GM23338 (cell line): ENCODE measurements around the gene FYN. TPM values are rescaled to one million over a fixed set of nuclear protein-coding genes. Genes with fewer than 3 reads are reported as not detected.

Source experiments
- ATAC-seq: fragments of 200-7000 bp; cut with Tn5 transposase; 3 replicates; pipeline ENCODE4 v1.9.1; 2020
- DNase-seq: peaks from one replicate; pipeline ENCODE4 v3.0.0-alpha.2; 2015; ENCODE audit warnings: low spot score
- H2AFZ ChIP-seq: fragments of 200-600 bp; sonication (generic); 2 replicates; pipeline ENCODE4 v1.8.0; 2016; ENCODE audit warnings: antibody characterized with exemption, mild to moderate bottlenecking, moderate library complexity
- H3F3A ChIP-seq: fragments of 200-600 bp; sonication (generic); replicated peaks from 2 replicates; pipeline ENCODE4 v1.8.0; 2017; ENCODE audit warnings: antibody characterized with exemption, mixed run types, low read depth
- H3K27ac ChIP-seq: fragments of 200-600 bp; sonication (generic); 2 replicates; pipeline ENCODE4 v1.6.1; 2016; ENCODE audit warnings: low read depth
- H3K27me3 ChIP-seq: fragments of 200-600 bp; sonication (generic); 2 replicates; pipeline ENCODE4 v1.8.0; 2016; ENCODE audit warnings: mild to moderate bottlenecking, mixed run types, moderate library complexity; ENCODE audit not compliant: insufficient read depth
- H3K36me3 ChIP-seq: fragments of 200-600 bp; sonication (generic); 2 replicates; pipeline ENCODE4 v1.8.0; 2016; ENCODE audit warnings: mild to moderate bottlenecking; ENCODE audit not compliant: insufficient read depth
- H3K4me1 ChIP-seq: fragments of 200-600 bp; sonication (generic); 2 replicates; pipeline ENCODE4 v1.8.0; 2016; ENCODE audit warnings: mild to moderate bottlenecking, moderate library complexity; ENCODE audit not compliant: insufficient read depth
- H3K4me2 ChIP-seq: fragments of 200-600 bp; sonication (generic); 2 replicates; pipeline ENCODE4 v1.7.1; 2017; ENCODE audit warnings: mixed run types
- H3K4me3 ChIP-seq: fragments of 200-600 bp; sonication (generic); 2 replicates; pipeline ENCODE4 v1.6.1; 2016; ENCODE audit warnings: mixed run types
- H3K79me2 ChIP-seq: fragments of 200-600 bp; sonication (generic); replicated peaks from 2 replicates; pipeline ENCODE4 v1.8.0; 2017; ENCODE audit warnings: mild to moderate bottlenecking; ENCODE audit not compliant: insufficient read depth
- H3K9me2 ChIP-seq: fragments of 200-600 bp; sonication (generic); 2 replicates; pipeline ENCODE4 v1.8.0; 2017; ENCODE audit not compliant: insufficient read depth
- H4K20me1 ChIP-seq: fragments of 200-600 bp; sonication (generic); replicated peaks from 2 replicates; pipeline ENCODE4 v1.8.0; 2017; ENCODE audit warnings: mild to moderate bottlenecking; ENCODE audit not compliant: insufficient read depth
- H3K27ac Mint-ChIP-seq: 2 replicates; pipeline ENCODE4 v1.8.0; 2020; ENCODE audit warnings: inconsistent platforms, mild to moderate bottlenecking, moderate library complexity, mixed read lengths
- H3K27me3 Mint-ChIP-seq: 3 replicates; pipeline ENCODE4 v1.8.0; 2022; ENCODE audit warnings: low read depth, mild to moderate bottlenecking, moderate library complexity, mixed read lengths, inconsistent platforms; ENCODE audit not compliant: insufficient read depth, poor library complexity
- H3K36me3 Mint-ChIP-seq: 3 replicates; pipeline ENCODE4 v1.8.0; 2021; ENCODE audit warnings: low read depth, mild to moderate bottlenecking, inconsistent platforms, moderate library complexity, mixed read lengths
- H3K4me1 Mint-ChIP-seq: 3 replicates; pipeline ENCODE4 v1.8.0; 2020; ENCODE audit warnings: mild to moderate bottlenecking, inconsistent platforms, mixed read lengths
- H3K4me3 Mint-ChIP-seq: 3 replicates; pipeline ENCODE4 v1.8.0; 2021; ENCODE audit warnings: moderate library complexity, mild to moderate bottlenecking, inconsistent platforms, mixed read lengths
- H3K9me3 Mint-ChIP-seq: 3 replicates; pipeline ENCODE4 v1.8.0; 2020; ENCODE audit warnings: moderate library complexity, mild to moderate bottlenecking, inconsistent platforms, mixed read lengths
- CREB1 ChIP-seq: fragments of 250-450 bp; sonication (Bioruptor Pico); IDR thresholded peaks from 2 replicates; pipeline ENCODE4 v1.5.0; 2020; ENCODE audit warnings: low read depth, mild to moderate bottlenecking, moderate library complexity
- EZH2 ChIP-seq: fragments of 200-600 bp; sonication (generic); IDR thresholded peaks from one replicate; pipeline ENCODE4 v1.8.0; 2017; ENCODE audit warnings: antibody characterized with exemption, mild to moderate bottlenecking, low read depth; ENCODE audit not compliant: unreplicated experiment
- EZH2phosphoT487 ChIP-seq: fragments of 200-600 bp; sonication (generic); IDR thresholded peaks from one replicate; pipeline ENCODE4 v1.8.1; 2018; ENCODE audit warnings: antibody characterized with exemption; ENCODE audit not compliant: unreplicated experiment
- JUNB ChIP-seq: IDR thresholded peaks from one replicate; pipeline ENCODE4 v1.6.1; 2016; ENCODE audit warnings: antibody characterized with exemption; ENCODE audit not compliant: unreplicated experiment
- NANOG ChIP-seq: IDR thresholded peaks from 2 replicates; pipeline ENCODE4 v1.6.1; 2016; ENCODE audit warnings: antibody characterized with exemption, borderline replicate concordance
- POLR2AphosphoS5 ChIP-seq: IDR thresholded peaks from 2 replicates; pipeline ENCODE4 v1.6.1; 2016; ENCODE audit warnings: antibody characterized with exemption, low read depth
- STAT1 ChIP-seq: IDR thresholded peaks from one replicate; pipeline ENCODE4 v1.6.1; 2016; ENCODE audit warnings: antibody characterized with exemption; ENCODE audit not compliant: unreplicated experiment
- ZNF114 ChIP-seq: fragments of 250-450 bp; sonication (Bioruptor Pico); IDR thresholded peaks from 2 replicates; pipeline ENCODE4 v1.5.0; 2020; ENCODE audit warnings: mild to moderate bottlenecking, moderate library complexity
- ZNF331 ChIP-seq: fragments of 250-450 bp; sonication (Bioruptor Pico); IDR thresholded peaks from 2 replicates; pipeline ENCODE4 v1.5.0; 2020; ENCODE audit warnings: low read depth, mild to moderate bottlenecking, moderate library complexity
- ZNF462 ChIP-seq: fragments of 250-450 bp; sonication (Bioruptor Pico); IDR thresholded peaks from 2 replicates; pipeline ENCODE4 v1.5.0; 2020; ENCODE audit warnings: mild to moderate bottlenecking, moderate library complexity
- polyA plus RNA-seq: library from polyadenylated mRNA; unstranded; fragments of >200 nt; fragmentation: Nextera tagmentation; extraction: Ambion mirVana; gene quantifications from 2 replicates; pipeline ENCODE4 v1.2.1, GENCODE V29; 2016
- total RNA-seq: library from RNA; depleted of rRNA; stranded (reverse); fragments of >200 nt; shearing (Covaris generic); gene quantifications from 2 replicates; pipeline ENCODE4 v1.2.3, GENCODE V29; 2014
- TF ChIP-seq, protein P1 (sequence below), 2 experiments: fragments of 200-600 bp in 1 of 2; sonication (generic) in 1 of 2; conservative IDR thresholded peaks; 2 replicates each; pipeline versions ENCODE4 v1.5.1 to v1.6.1; 2016 to 2017; ENCODE audit warnings: antibody characterized with exemption in 2 of 2, low read depth in 2 of 2, mild to moderate bottlenecking in 2 of 2, moderate library complexity in 1 of 2
- TF ChIP-seq, protein P2 (sequence below): IDR thresholded peaks from 2 replicates; pipeline ENCODE4 v1.6.1; 2016; ENCODE audit warnings: antibody characterized with exemption
- TF ChIP-seq, protein P3 (sequence below): IDR thresholded peaks from one replicate; pipeline ENCODE4 v1.6.1; 2018; ENCODE audit warnings: antibody characterized with exemption; ENCODE audit not compliant: unreplicated experiment

Gene FYN
- total and polyA plus RNA-seq, 2 experiments from 2014 or later = 46.8 to 143 TPM

DNA sequence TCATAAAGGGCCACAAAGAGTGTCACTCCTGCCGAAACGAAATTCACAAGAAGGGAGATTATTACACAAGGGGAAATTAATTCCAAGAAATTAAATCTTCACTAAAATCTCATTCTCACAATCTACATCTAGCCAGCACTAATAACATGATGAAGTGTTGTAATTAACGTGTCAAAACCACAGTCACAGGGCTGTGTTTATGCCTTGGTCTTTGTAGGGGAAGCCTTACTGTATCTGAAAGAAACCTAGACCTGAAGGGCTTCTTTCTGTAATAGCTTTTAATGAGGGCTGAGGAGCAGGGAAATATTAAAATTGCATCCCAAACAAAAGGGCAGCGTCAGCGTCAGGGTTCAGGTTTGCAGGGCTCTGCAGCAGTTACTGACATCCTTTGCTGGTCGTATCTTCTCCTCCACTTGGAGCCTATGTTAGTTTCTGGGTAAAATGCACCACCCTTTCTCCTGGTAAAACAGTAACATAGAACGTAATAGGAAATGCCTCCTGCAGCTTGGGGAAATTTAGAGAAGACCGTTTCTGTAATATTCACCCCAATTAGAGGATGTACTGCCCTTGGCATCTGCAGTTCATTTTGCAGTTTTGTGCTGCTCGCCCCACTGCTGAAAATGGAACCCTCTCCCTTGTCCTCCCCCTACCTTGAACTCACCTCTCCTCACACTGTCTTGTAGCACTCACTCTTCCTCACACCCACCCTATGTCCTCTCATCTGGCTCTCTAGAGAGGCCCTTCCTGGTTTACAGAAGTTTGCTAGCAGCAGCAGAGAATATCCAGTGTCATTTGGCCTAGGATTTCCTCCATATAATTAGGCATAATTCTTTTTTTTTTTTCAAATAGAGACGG is 158.6 kb downstream of the FYN start:
- no peak overlapping the region for H3K4me3 ChIP-seq
- no peaks in the 10 kb centered on the region for H3F3A ChIP-seq
- no peak overlapping the region for H2AFZ ChIP-seq
- peaks cover 3% of the 10 kb centered on the region; the same call in 1 of the 2 replicates for H4K20me1 ChIP-seq
- H3K79me2 ChIP-seq = 0 out of 2 replicates have a peak, but pooled peaks cover under 1% of the 10 kb centered on the region
- no peak overlapping the region for H3K27ac ChIP-seq
- peaks cover 2% of the 10 kb centered on the region for H3K27me3 Mint-ChIP-seq
- TF ChIP-seq, protein P1, sequence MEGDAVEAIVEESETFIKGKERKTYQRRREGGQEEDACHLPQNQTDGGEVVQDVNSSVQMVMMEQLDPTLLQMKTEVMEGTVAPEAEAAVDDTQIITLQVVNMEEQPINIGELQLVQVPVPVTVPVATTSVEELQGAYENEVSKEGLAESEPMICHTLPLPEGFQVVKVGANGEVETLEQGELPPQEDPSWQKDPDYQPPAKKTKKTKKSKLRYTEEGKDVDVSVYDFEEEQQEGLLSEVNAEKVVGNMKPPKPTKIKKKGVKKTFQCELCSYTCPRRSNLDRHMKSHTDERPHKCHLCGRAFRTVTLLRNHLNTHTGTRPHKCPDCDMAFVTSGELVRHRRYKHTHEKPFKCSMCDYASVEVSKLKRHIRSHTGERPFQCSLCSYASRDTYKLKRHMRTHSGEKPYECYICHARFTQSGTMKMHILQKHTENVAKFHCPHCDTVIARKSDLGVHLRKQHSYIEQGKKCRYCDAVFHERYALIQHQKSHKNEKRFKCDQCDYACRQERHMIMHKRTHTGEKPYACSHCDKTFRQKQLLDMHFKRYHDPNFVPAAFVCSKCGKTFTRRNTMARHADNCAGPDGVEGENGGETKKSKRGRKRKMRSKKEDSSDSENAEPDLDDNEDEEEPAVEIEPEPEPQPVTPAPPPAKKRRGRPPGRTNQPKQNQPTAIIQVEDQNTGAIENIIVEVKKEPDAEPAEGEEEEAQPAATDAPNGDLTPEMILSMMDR (conservative IDR thresholded peaks at IDR 0.05; ENCODE audit: low read depth in 2 of 2) = no peak
- TF ChIP-seq STAT1 (no peak), POLR2AphosphoS5 (no peak), EZH2phosphoT487 (no peak), JUNB (no peak), NANOG (no peak), CREB1 (CRISPR knock-in tag) (no peak), EZH2 (no peak), ZNF114 (CRISPR knock-in tag) (no peak), ZNF462 (CRISPR knock-in tag) (no peak), ZNF331 (CRISPR knock-in tag) (no peak)
- TF ChIP-seq, protein P2, sequence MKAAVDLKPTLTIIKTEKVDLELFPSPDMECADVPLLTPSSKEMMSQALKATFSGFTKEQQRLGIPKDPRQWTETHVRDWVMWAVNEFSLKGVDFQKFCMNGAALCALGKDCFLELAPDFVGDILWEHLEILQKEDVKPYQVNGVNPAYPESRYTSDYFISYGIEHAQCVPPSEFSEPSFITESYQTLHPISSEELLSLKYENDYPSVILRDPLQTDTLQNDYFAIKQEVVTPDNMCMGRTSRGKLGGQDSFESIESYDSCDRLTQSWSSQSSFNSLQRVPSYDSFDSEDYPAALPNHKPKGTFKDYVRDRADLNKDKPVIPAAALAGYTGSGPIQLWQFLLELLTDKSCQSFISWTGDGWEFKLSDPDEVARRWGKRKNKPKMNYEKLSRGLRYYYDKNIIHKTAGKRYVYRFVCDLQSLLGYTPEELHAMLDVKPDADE = no peak
- TF ChIP-seq, protein P3, sequence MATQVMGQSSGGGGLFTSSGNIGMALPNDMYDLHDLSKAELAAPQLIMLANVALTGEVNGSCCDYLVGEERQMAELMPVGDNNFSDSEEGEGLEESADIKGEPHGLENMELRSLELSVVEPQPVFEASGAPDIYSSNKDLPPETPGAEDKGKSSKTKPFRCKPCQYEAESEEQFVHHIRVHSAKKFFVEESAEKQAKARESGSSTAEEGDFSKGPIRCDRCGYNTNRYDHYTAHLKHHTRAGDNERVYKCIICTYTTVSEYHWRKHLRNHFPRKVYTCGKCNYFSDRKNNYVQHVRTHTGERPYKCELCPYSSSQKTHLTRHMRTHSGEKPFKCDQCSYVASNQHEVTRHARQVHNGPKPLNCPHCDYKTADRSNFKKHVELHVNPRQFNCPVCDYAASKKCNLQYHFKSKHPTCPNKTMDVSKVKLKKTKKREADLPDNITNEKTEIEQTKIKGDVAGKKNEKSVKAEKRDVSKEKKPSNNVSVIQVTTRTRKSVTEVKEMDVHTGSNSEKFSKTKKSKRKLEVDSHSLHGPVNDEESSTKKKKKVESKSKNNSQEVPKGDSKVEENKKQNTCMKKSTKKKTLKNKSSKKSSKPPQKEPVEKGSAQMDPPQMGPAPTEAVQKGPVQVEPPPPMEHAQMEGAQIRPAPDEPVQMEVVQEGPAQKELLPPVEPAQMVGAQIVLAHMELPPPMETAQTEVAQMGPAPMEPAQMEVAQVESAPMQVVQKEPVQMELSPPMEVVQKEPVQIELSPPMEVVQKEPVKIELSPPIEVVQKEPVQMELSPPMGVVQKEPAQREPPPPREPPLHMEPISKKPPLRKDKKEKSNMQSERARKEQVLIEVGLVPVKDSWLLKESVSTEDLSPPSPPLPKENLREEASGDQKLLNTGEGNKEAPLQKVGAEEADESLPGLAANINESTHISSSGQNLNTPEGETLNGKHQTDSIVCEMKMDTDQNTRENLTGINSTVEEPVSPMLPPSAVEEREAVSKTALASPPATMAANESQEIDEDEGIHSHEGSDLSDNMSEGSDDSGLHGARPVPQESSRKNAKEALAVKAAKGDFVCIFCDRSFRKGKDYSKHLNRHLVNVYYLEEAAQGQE = no peak
- H3K4me3 Mint-ChIP-seq = no peak overlapping the region
- H3K27ac Mint-ChIP-seq = peak overlapping the region; percentile 54
- no peaks in the 10 kb centered on the region for H3K9me3 Mint-ChIP-seq
- ATAC-seq = no peak
- peaks cover 35% of the 10 kb centered on the region for H3K36me3 Mint-ChIP-seq
- H3K9me2 ChIP-seq = no peaks in the 10 kb centered on the region
- H3K4me2 ChIP-seq = no peak overlapping the region
- no peak for DNase-seq
- H3K4me1 ChIP-seq = peaks cover 24% of the 10 kb centered on the region
- no peaks in the 10 kb centered on the region; the same call in 1 of the 2 replicates for H3K36me3 ChIP-seq
- peaks cover 30% of the 10 kb centered on the region for H3K4me1 Mint-ChIP-seq
- no peaks in the 10 kb centered on the region for H3K27me3 ChIP-seq
